SJSA1 (cell line): ENCODE measurements around the gene GARIN5A. TPM values are rescaled to one million over a fixed set of nuclear protein-coding genes. Genes with fewer than 3 reads are reported as not detected.
"Not testable (repeated sequence)": the region's sequence is repeated elsewhere in the genome, so short reads cannot be mapped to it uniquely, and the experiment has no call there.

Experiments
- DNase-seq, 2 experiments: peaks; one replicate each; pipeline ENCODE4 v3.0.0-alpha.2; 2015 to 2020; ENCODE audit warnings: low spot score in 2 of 2, low read depth in 1 of 2
- H3K27ac ChIP-seq: fragments of 250-450 bp; sonication (Bioruptor Pico); 2 replicates; pipeline ENCODE4 v1.5.1; 2020; ENCODE audit warnings: mild to moderate bottlenecking, moderate library complexity
- H3K27me3 ChIP-seq: fragments of 250-450 bp; sonication (Bioruptor Pico); replicated peaks from 2 replicates; pipeline ENCODE4 v1.5.1; 2020; ENCODE audit warnings: mild to moderate bottlenecking, moderate library complexity
- H3K36me3 ChIP-seq: fragments of 250-450 bp; sonication (Bioruptor Pico); 2 replicates; pipeline ENCODE4 v1.5.1; 2020; ENCODE audit warnings: mild to moderate bottlenecking
- H3K4me1 ChIP-seq: fragments of 250-450 bp; sonication (Bioruptor Pico); replicated peaks from 2 replicates; pipeline ENCODE4 v1.6.1; 2021; ENCODE audit warnings: mild to moderate bottlenecking
- H3K4me3 ChIP-seq: fragments of 250-450 bp; sonication (Bioruptor Pico); 2 replicates; pipeline ENCODE4 v1.5.1; 2020; ENCODE audit warnings: mild to moderate bottlenecking
- H3K9me3 ChIP-seq: fragments of 250-450 bp; sonication (Bioruptor Pico); replicated peaks from 2 replicates; pipeline ENCODE4 v1.5.1; 2020; ENCODE audit warnings: mild to moderate bottlenecking
- total RNA-seq: library from RNA; depleted of rRNA; stranded (reverse); fragments of >200 nt; shearing (Covaris generic); gene quantifications from 2 replicates; pipeline ENCODE4 v1.2.3, GENCODE V29; 2014

The GARIN5A gene
- total RNA-seq, 1 experiment from 2014 or later = not detected

- H3K27ac ChIP-seq = no peak overlapping the region
- peaks cover 4% of the 10 kb centered on the region; the same call in 1 of the 2 replicates for H3K27me3 ChIP-seq
- DNase-seq = no peak
- H3K4me3 ChIP-seq = no peak overlapping the region
- H3K36me3 ChIP-seq = no peaks in the 10 kb centered on the region
- no peaks in the 10 kb centered on the region for H3K4me1 ChIP-seq
- no peaks in the 10 kb centered on the region for H3K9me3 ChIP-seq
These were observed 17.6 kb downstream of the GARIN5A start for GRCh38 chr19:50459067-50459456.

GRCh38 chr19:50458396-50459066 is 18.1 kb downstream of the GARIN5A start:
- Histone ChIP-seq H3K27ac (no peak overlapping the region), H3K9me3 (no peaks in the 10 kb centered on the region), H3K4me3 (no peak overlapping the region), H3K27me3 (peaks cover 4% of the 10 kb centered on the region; the same call in 1 of the 2 replicates), H3K4me1 (no peaks in the 10 kb centered on the region), H3K36me3 (no peaks in the 10 kb centered on the region)
- DNase-seq = no peak

- no peaks in the 10 kb centered on the region for H3K4me1 ChIP-seq
- H3K9me3 ChIP-seq = no peaks in the 10 kb centered on the region
- no peak overlapping the region for H3K27ac ChIP-seq
- H3K36me3 ChIP-seq = no peaks in the 10 kb centered on the region
- H3K4me3 ChIP-seq = no peak overlapping the region
- no peaks in the 10 kb centered on the region for H3K27me3 ChIP-seq
- DNase-seq = no peak
These were observed 19.3 kb downstream of the GARIN5A start for GRCh38 chr19:50457300-50457699.

GRCh38 chr19:50455992-50456391 is 20.7 kb downstream of the GARIN5A start:
- no peaks in the 10 kb centered on the region for H3K4me1 ChIP-seq
- DNase-seq = no peak
- no peak overlapping the region for H3K4me3 ChIP-seq
- no peaks in the 10 kb centered on the region for H3K27me3 ChIP-seq
- H3K36me3 ChIP-seq = no peaks in the 10 kb centered on the region
- H3K9me3 ChIP-seq = no peaks in the 10 kb centered on the region
- no peak overlapping the region for H3K27ac ChIP-seq

GRCh38 chr19:50453243-50453642 is 23.4 kb downstream of the GARIN5A start:
- no peaks in the 10 kb centered on the region for H3K36me3 ChIP-seq
- DNase-seq = no peak

GRCh38 chr19:50451223-50451534 is 25.5 kb downstream of the GARIN5A start:
- H3K4me3 ChIP-seq = no peak overlapping the region
- no peak overlapping the region for H3K27ac ChIP-seq
- no peaks in the 10 kb centered on the region for H3K9me3 ChIP-seq
- peaks cover 5% of the 10 kb centered on the region; the same call in 1 of the 2 replicates for H3K27me3 ChIP-seq
- H3K4me1 ChIP-seq = no peaks in the 10 kb centered on the region
- H3K36me3 ChIP-seq = no peaks in the 10 kb centered on the region
- DNase-seq = no peak

More at GRCh38 chr19:50453243-50453642, 23.4 kb downstream of the GARIN5A start:
- no peak overlapping the region for H3K4me3 ChIP-seq
- H3K4me1 ChIP-seq = no peaks in the 10 kb centered on the region
- H3K27ac ChIP-seq = no peak overlapping the region
- peaks cover 5% of the 10 kb centered on the region; the same call in 1 of the 2 replicates for H3K27me3 ChIP-seq
- H3K9me3 ChIP-seq = no peaks in the 10 kb centered on the region

- no peaks in the 10 kb centered on the region for H3K9me3 ChIP-seq
- H3K4me1 ChIP-seq = no peaks in the 10 kb centered on the region
- no peak for DNase-seq
- peaks cover 5% of the 10 kb centered on the region; the same call in 1 of the 2 replicates for H3K27me3 ChIP-seq
- no peak overlapping the region for H3K4me3 ChIP-seq
- H3K36me3 ChIP-seq = no peaks in the 10 kb centered on the region
- H3K27ac ChIP-seq = no peak overlapping the region
These were observed 26.1 kb downstream of the GARIN5A start for GRCh38 chr19:50450369-50451222.

- H3K4me1 ChIP-seq = no peaks in the 10 kb centered on the region
- no peak overlapping the region for H3K4me3 ChIP-seq
- no peaks in the 10 kb centered on the region for H3K9me3 ChIP-seq
- H3K27ac ChIP-seq = no peak overlapping the region
- no peak for DNase-seq
- H3K27me3 ChIP-seq = peaks cover 5% of the 10 kb centered on the region; the same call in 1 of the 2 replicates
- H3K36me3 ChIP-seq = no peaks in the 10 kb centered on the region
These were observed 27.3 kb downstream of the GARIN5A start for GRCh38 chr19:50449236-50449899.

GRCh38 chr19:50447750-50448149 is 28.9 kb downstream of the GARIN5A start:
- H3K36me3 ChIP-seq = no peaks in the 10 kb centered on the region
- no peak overlapping the region for H3K27ac ChIP-seq
- no peaks in the 10 kb centered on the region for H3K4me1 ChIP-seq
- peaks cover 5% of the 10 kb centered on the region; the same call in 1 of the 2 replicates for H3K27me3 ChIP-seq
- no peaks in the 10 kb centered on the region for H3K9me3 ChIP-seq
- H3K4me3 ChIP-seq = no peak overlapping the region
- DNase-seq = no peak

GRCh38 chr19:50447053-50447452 is 29.6 kb downstream of the GARIN5A start:
- Histone ChIP-seq H3K4me3 (no peak overlapping the region), H3K27ac (no peak overlapping the region), H3K27me3 (peaks cover 5% of the 10 kb centered on the region; the same call in 1 of the 2 replicates), H3K4me1 (no peaks in the 10 kb centered on the region), H3K9me3 (no peaks in the 10 kb centered on the region), H3K36me3 (no peaks in the 10 kb centered on the region)
- no peak for DNase-seq

- Histone ChIP-seq H3K27ac (no peak overlapping the region), H3K27me3 (no peaks in the 10 kb centered on the region), H3K9me3 (no peaks in the 10 kb centered on the region), H3K4me1 (no peaks in the 10 kb centered on the region), H3K4me3 (no peak overlapping the region), H3K36me3 (no peaks in the 10 kb centered on the region)
- no peak for DNase-seq
These were observed 32.6 kb downstream of the GARIN5A start for GRCh38 chr19:50444059-50444458.

- not testable (repeated sequence) for H3K9me3 ChIP-seq, H3K27ac ChIP-seq, H3K4me1 ChIP-seq, DNase-seq, H3K4me3 ChIP-seq, H3K36me3 ChIP-seq
- peaks cover 20% of the 10 kb centered on the region for H3K27me3 ChIP-seq
These were observed 37.5 kb downstream of the GARIN5A start for GRCh38 chr19:50439130-50439529.

GRCh38 chr19:50437862-50438449 is 38.7 kb downstream of the GARIN5A start:
- H3K27ac ChIP-seq = no peak overlapping the region
- DNase-seq = no peak
- peaks cover 31% of the 10 kb centered on the region for H3K27me3 ChIP-seq
- H3K4me1 ChIP-seq = no peaks in the 10 kb centered on the region
- H3K4me3 ChIP-seq = no peak overlapping the region
- no peaks in the 10 kb centered on the region for H3K36me3 ChIP-seq
- no peaks in the 10 kb centered on the region for H3K9me3 ChIP-seq
